Karpas-422 (cell line): ENCODE results near the gene UBL7. TPM values are rescaled to one million over a fixed set of nuclear protein-coding genes. Genes with fewer than 3 reads are reported as not detected.
"Not testable (repeated sequence)": the region's sequence is repeated elsewhere in the genome, so short reads cannot be mapped to it uniquely, and the experiment has no call there.

Source experiments
- DNase-seq: peaks from one replicate; pipeline ENCODE4 v3.0.0-alpha.2; 2015
- H2AFZ ChIP-seq: fragments of 200-600 bp; sonication (generic); 2 replicates; pipeline ENCODE4 v1.6.1; 2014; ENCODE audit warnings: antibody characterized with exemption, low read length, mixed read lengths
- H3K27ac ChIP-seq: fragments of 200-600 bp; sonication (generic); 2 replicates; pipeline ENCODE4 v1.5.1; 2014; ENCODE audit warnings: mild to moderate bottlenecking, low read length, moderate library complexity
- H3K27me3 ChIP-seq: fragments of 200-600 bp; sonication (generic); 2 replicates; pipeline ENCODE4 v1.6.1; 2014; ENCODE audit warnings: low read length, mixed read lengths
- H3K36me3 ChIP-seq: fragments of 200-600 bp; sonication (generic); 2 replicates; pipeline ENCODE4 v1.6.1; 2014; ENCODE audit warnings: low read length, mixed read lengths; ENCODE audit not compliant: insufficient read depth
- H3K4me1 ChIP-seq: fragments of 200-600 bp; sonication (generic); 2 replicates; pipeline ENCODE4 v1.6.1; 2014; ENCODE audit warnings: mild to moderate bottlenecking, low read length, mixed read lengths
- H3K4me2 ChIP-seq: fragments of 200-600 bp; sonication (generic); 2 replicates; pipeline ENCODE4 v1.6.1; 2014; ENCODE audit warnings: low read length, low read depth, mild to moderate bottlenecking; ENCODE audit not compliant: poor library complexity, severe bottlenecking
- H3K4me3 ChIP-seq: fragments of 200-600 bp; sonication (generic); 2 replicates; pipeline ENCODE4 v1.5.1; 2014; ENCODE audit warnings: mild to moderate bottlenecking, antibody characterized with exemption, low read length, mixed read lengths
- H3K79me2 ChIP-seq: fragments of 200-600 bp; sonication (generic); 2 replicates; pipeline ENCODE4 v1.6.1; 2014; ENCODE audit warnings: mild to moderate bottlenecking, low read length, mixed read lengths
- H3K9ac ChIP-seq: fragments of 200-600 bp; sonication (generic); 2 replicates; pipeline ENCODE4 v1.6.0; 2014; ENCODE audit warnings: low read length
- H3K9me2 ChIP-seq: fragments of 200-600 bp; sonication (generic), shearing (Covaris generic); replicated peaks from 2 replicates; pipeline ENCODE4 v1.6.0; 2014; ENCODE audit warnings: mild to moderate bottlenecking, low read length, moderate library complexity; ENCODE audit not compliant: insufficient read depth
- H3K9me3 ChIP-seq: fragments of 300-700, 200-600 bp; sonication (generic); 2 replicates; pipeline ENCODE4 v1.6.1; 2014; ENCODE audit warnings: low read length, mixed read lengths
- H4K20me1 ChIP-seq: fragments of 200-600 bp; sonication (generic); 2 replicates; pipeline ENCODE4 v1.6.1; 2014; ENCODE audit warnings: mild to moderate bottlenecking, antibody characterized with exemption, low read length, low read depth; ENCODE audit not compliant: insufficient read depth
- total RNA-seq: library from RNA; depleted of rRNA; stranded (reverse); fragments of >200 nt; shearing (Covaris generic); gene quantifications from 2 replicates; pipeline ENCODE4 v1.2.3, GENCODE V29; 2014; ENCODE audit warnings: low replicate concordance

The UBL7 gene
- total RNA-seq, 1 experiment from 2014 or later = 84.2 TPM

- not testable (repeated sequence) for H3K27me3 ChIP-seq, H2AFZ ChIP-seq, DNase-seq, H4K20me1 ChIP-seq, H3K9me2 ChIP-seq, H3K9me3 ChIP-seq
- Histone ChIP-seq H3K4me1 (peaks cover 36% of the 10 kb centered on the region), H3K36me3 (peaks cover 13% of the 10 kb centered on the region), H3K4me3 (peak overlapping the region; percentile 86), H3K79me2 (peaks cover 39% of the 10 kb centered on the region), H3K9ac (peak overlapping the region; percentile 85), H3K4me2 (peak overlapping the region; percentile 65), H3K27ac (peak overlapping the region; percentile 61)
Measured at GRCh38 chr15:74459798-74460197, 1.2 kb downstream of the UBL7 start.

- H3K79me2 ChIP-seq = peaks cover 32% of the 10 kb centered on the region
- H3K9me2 ChIP-seq = no peaks in the 10 kb centered on the region
- H3K4me1 ChIP-seq = peaks cover 24% of the 10 kb centered on the region
- no peak overlapping the region for H3K9ac ChIP-seq
- no peaks in the 10 kb centered on the region for H3K9me3 ChIP-seq
- H2AFZ ChIP-seq = no peak overlapping the region
- no peak overlapping the region for H3K27ac ChIP-seq
- H3K4me3 ChIP-seq = no peak overlapping the region
- H3K27me3 ChIP-seq = no peaks in the 10 kb centered on the region
- no peak overlapping the region for H3K4me2 ChIP-seq
- H4K20me1 ChIP-seq = no peaks in the 10 kb centered on the region
- DNase-seq = no peak
- H3K36me3 ChIP-seq = peaks cover 20% of the 10 kb centered on the region
Measured at GRCh38 chr15:74458473-74458872, 2.5 kb downstream of the UBL7 start.

GRCh38 chr15:74457036-74457435 lies 3.9 kb downstream of the UBL7 start:
- not testable (repeated sequence) for DNase-seq, H3K9me3 ChIP-seq, H3K9ac ChIP-seq, H3K4me3 ChIP-seq, H2AFZ ChIP-seq, H3K27ac ChIP-seq, H3K4me2 ChIP-seq, H3K27me3 ChIP-seq, H4K20me1 ChIP-seq, H3K9me2 ChIP-seq
- Histone ChIP-seq H3K36me3 (peaks cover 23% of the 10 kb centered on the region), H3K4me1 (peaks cover 10% of the 10 kb centered on the region), H3K79me2 (peaks cover 20% of the 10 kb centered on the region)

DNA sequence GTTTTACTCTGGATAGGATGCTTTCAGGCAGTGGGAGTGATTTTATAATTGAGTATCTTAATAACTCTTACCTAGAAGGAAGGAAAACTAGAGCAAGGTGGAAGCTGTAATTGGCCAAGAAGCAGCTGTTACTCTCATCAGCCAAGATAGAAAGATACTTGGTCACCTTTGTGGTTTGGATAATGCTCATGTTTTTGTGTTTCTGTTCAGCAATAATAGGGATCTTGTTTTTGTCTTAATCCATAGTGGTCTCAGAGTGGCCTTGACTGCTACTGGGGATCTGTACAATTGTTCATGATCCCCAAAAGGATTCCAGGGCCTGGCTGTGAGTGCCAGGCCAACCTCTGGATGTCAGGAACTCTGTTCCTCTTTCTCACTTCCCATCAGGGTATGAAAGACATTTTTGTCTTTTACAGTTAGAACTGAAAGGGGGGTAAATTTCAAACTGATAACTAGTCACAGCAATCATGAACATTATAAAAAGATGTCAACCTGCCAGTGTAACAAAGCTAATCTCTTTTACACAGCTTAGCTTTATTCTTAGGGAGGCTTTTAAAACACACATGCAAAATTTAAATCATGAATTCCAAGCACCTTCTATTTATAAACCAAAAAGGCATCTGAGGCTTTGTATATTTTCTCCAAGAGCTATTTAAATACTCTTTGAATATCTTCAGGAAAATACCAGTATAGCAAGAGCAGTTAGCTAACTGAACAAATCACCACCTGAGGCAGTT lies 6.0 kb downstream of the UBL7 start:
- Histone ChIP-seq H2AFZ (no peak overlapping the region), H3K9ac (no peak overlapping the region), H3K36me3 (peaks cover 26% of the 10 kb centered on the region), H3K79me2 (peaks cover 6% of the 10 kb centered on the region; the same call in 1 of the 2 replicates), H3K4me3 (no peak overlapping the region), H3K9me2 (no peaks in the 10 kb centered on the region), H3K4me2 (no peak overlapping the region), H3K4me1 (peaks cover 5% of the 10 kb centered on the region), H3K27ac (no peak overlapping the region), H3K9me3 (no peaks in the 10 kb centered on the region), H4K20me1 (no peaks in the 10 kb centered on the region), H3K27me3 (no peaks in the 10 kb centered on the region)
- DNase-seq = no peak

DNA sequence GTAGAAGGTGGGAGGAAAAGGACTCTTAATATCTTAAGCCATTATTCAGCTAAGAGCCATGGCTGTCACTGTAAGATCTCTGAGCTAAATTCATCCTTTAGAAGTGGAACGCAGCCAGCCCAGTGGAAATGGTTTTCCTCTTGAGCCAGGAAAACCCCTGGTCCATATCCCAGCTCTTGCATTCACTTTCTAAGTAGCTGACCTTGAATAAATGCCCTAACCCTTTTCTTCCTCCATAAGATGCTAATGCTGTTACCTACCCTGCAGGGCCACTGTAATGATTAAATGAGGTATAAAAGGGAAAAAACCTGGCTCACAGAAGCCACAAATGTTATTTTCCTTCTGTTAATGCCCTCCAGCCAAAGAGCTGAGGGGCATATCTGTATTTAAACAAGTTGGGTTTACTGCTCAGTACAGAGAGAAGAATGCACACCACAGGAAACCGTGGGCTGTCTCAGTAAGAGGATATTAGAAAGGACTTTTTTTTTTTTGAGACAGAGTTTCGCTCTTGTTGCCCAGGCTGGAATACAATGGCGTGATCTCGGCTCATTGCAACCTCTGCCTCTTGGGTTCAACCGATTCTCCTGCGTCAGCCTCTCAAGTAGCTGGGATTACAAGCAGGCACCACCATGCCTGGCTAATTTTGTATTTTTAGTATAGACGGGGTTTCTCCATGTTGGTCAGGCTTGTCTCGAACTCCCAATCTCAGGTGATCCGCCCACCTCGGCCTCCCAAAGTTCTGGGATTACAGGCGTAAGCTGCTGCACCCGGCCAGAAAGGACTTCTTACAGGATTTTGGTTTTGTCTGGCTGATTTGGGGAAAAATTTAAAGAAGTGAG lies 6.8 kb downstream of the UBL7 start:
- no peak for DNase-seq
- Histone ChIP-seq H3K4me1 (no peaks in the 10 kb centered on the region), H2AFZ (no peak overlapping the region), H3K4me2 (no peak overlapping the region), H3K9me2 (no peaks in the 10 kb centered on the region), H3K9me3 (no peaks in the 10 kb centered on the region), H4K20me1 (no peaks in the 10 kb centered on the region), H3K79me2 (no peaks in the 10 kb centered on the region; the same call in 1 of the 2 replicates), H3K27ac (no peak overlapping the region), H3K9ac (no peak overlapping the region), H3K4me3 (no peak overlapping the region), H3K36me3 (peaks cover 26% of the 10 kb centered on the region), H3K27me3 (no peaks in the 10 kb centered on the region)

GRCh38 chr15:74451861-74452835 lies 8.8 kb downstream of the UBL7 start:
- Histone ChIP-seq H3K9ac (no peak overlapping the region), H3K4me1 (no peaks in the 10 kb centered on the region), H3K4me2 (no peak overlapping the region), H3K36me3 (peaks cover 34% of the 10 kb centered on the region), H3K27ac (no peak overlapping the region), H2AFZ (no peak overlapping the region), H3K9me2 (no peaks in the 10 kb centered on the region), H3K27me3 (no peaks in the 10 kb centered on the region), H4K20me1 (no peaks in the 10 kb centered on the region), H3K4me3 (no peak overlapping the region), H3K79me2 (no peaks in the 10 kb centered on the region), H3K9me3 (no peaks in the 10 kb centered on the region)
- DNase-seq = no peak

DNA sequence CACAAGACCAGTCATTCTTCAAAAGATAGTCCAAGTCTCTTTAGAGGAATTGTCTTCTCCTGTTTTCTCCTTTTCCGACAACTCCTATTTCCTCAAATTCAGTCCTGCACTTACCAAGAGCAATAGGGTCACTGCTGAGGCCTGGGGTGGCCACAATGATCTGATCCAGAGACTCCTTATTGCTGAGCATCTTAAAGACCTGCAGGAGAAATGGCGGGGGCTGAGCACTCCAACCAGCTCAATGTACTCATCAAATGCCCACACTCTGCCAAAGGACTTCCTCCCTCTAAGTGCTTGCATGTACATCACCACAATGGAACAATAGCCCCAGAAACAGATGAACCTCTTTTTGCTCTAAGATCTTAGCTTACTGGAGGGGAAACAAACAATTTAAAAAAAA lies 9.6 kb downstream of the UBL7 start:
- H3K27me3 ChIP-seq = no peaks in the 10 kb centered on the region
- H2AFZ ChIP-seq = no peak overlapping the region
- no peak overlapping the region for H3K27ac ChIP-seq
- H3K9me3 ChIP-seq = no peaks in the 10 kb centered on the region
- DNase-seq = no peak
- no peaks in the 10 kb centered on the region for H3K9me2 ChIP-seq
- no peaks in the 10 kb centered on the region for H4K20me1 ChIP-seq
- no peak overlapping the region for H3K4me3 ChIP-seq
- no peak overlapping the region for H3K4me2 ChIP-seq
- H3K36me3 ChIP-seq = peaks cover 34% of the 10 kb centered on the region
- H3K79me2 ChIP-seq = no peaks in the 10 kb centered on the region
- no peaks in the 10 kb centered on the region for H3K4me1 ChIP-seq
- no peak overlapping the region for H3K9ac ChIP-seq
